OCI-M2 (cell line): ENCODE data around the gene LRMDA.

Experiments
- DNase-seq: peaks from one replicate; lab custom pipeline; 2025; ENCODE audit not compliant: unreplicated experiment; lab: John Stamatoyannopoulos, UW

LRMDA gene

GRCh38 chr10:76268954-76269353, 837.5 kb downstream of the LRMDA start:
- DNase-seq = no peak

GRCh38 chr10:76270464-76270863, 839.0 kb downstream of the LRMDA start:
- no peak for DNase-seq

- no peak for DNase-seq
These were observed 843.5 kb downstream of the LRMDA start for GRCh38 chr10:76274933-76275332.

GRCh38 chr10:76278811-76279460, 847.5 kb downstream of the LRMDA start:
- DNase-seq = no peak

DNA sequence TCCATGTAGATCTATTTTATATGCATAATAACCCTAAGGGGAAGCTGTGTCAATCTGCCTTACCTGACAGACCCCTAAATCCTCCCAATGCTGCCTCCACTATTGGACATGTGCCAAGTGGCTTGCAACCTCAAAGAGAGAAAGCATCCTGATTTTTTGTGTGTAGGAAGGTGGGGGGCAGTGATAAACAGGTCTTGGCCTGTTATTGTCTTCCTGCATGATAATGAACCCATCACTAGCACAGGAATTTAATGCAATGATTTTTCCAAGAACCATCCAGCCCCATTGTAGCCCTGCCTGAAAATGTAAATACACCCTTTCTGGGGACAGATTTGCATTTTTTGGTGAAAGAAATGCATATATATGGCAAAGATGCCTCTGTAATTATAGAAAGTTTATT, 850.2 kb downstream of the LRMDA start:
- DNase-seq = no peak

DNA sequence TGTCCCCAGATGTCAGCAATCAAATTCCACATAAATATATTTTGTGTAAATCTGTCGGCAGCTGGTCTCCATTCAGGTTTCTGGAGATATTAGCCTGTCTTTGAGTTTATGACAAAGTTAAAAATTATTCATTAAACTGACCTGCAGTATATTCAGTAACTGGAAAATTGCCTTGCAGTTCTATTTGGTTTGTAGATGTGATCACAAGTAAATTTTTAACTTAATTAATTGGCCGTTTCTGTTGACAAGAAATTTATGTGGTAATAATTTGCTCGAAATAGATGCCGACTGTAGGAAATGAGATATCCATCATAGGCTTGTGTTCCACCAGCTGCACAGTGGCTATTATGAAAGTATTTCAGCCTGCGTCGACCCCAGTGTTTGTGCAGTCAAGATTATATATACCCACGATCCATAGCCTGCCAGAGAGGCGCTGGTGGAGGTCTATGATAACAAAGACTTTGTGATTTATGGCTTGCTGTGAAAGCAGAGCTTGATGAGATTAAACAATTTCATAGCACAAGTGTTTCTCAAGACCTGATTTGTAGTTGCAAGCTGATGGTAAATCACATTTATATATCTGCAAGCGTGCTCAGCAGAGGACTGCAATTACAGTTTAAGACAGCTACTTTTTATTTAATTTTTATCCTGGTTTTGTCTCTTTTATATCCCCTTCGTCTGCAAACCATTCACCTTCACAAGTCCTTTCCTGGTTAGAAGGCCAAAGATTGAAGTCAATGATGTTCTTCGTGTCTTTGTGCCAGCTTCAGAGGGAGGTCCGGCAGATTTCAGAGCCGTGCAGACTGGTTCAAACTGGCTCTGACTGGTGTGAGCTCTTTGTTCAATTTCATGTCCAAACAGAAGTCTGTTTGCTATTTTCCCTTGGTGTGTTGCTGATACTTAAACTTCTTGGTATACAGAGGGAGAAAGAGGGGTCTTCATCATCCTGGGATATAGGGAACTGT, 850.9 kb downstream of the LRMDA start:
- no peak for DNase-seq

DNA sequence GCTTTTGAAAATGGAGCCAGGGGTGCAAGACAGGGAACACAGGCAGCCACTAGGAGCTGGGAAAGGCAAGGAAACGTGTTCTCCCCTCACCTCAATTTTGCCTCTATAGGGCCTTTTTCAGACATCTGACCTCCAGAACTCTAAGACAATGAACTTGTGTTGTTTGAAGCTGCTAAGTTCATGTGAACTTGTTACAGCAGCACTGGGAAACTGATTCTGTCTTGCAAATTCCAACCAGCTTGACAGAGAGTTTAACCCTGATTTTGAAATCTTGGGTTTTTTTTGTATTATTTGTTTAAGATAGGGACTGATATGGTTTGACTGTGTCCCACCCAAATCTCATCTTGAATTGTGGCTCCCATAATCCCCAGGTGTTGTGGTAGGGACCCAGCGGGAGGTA, 852.9 kb downstream of the LRMDA start:
- DNase-seq = no peak

GRCh38 chr10:76285012-76285411, 853.6 kb downstream of the LRMDA start:
- DNase-seq = no peak

DNA sequence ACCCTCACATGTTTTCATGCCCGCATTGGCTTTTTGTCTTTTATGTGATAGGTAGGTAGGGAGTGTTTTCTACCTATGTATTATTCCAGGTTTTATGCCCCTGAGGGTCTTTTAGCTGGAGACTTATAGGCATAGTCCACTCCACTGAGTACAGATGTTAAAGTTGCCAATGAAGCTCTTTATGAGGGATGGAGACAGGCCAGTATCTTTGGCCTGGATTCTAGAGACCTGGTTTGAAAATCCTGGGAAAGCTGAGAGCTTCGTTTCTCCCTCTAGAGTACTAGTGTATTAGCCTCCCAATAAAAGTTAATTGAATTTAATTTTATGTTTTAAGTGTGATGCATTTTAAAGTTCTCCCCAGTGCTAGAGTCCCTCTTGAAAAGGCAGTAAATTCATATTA, 854.1 kb downstream of the LRMDA start:
- no peak for DNase-seq

DNA sequence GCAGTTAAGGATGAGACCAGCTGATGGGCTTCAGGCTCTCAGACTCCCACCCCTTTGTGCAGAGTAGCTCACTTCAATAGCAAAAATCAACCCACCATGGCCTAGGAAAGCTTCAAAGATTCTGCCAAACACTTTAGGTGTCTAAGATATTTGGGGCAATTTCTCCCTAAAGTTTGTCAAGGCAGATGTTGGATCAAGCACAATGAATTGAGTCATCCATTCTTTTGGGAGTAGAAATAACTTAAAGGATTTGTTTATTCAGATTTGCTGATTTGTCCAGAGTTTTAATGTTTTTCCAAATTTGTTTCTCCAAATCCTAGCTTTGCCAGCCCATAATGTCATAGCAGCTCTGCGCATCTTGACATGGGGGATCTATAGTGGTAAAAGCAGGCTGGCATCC, 855.1 kb downstream of the LRMDA start:
- DNase-seq = no peak

GRCh38 chr10:76287856-76288255, 856.4 kb downstream of the LRMDA start:
- no peak for DNase-seq

DNA sequence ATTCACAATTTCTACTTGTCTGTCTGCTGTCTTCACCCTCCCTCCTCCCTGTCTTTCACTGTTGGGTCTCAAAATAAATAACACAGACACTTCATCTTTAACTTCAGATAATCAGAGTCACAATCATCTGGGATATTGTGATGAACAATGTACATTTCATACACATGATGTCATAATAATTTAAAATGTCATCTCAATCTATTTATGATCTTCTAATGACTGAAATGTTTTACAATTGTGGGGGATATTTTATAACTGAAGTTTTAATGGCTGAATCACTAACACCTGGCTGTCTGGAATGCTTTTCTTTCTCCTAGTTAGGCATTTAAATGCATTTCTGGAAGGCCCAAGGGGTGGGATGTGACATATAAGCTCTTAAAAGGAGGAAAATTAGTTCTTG, 859.8 kb downstream of the LRMDA start:
- no peak for DNase-seq

GRCh38 chr10:76291885-76292284, 860.5 kb downstream of the LRMDA start:
- no peak for DNase-seq

DNA sequence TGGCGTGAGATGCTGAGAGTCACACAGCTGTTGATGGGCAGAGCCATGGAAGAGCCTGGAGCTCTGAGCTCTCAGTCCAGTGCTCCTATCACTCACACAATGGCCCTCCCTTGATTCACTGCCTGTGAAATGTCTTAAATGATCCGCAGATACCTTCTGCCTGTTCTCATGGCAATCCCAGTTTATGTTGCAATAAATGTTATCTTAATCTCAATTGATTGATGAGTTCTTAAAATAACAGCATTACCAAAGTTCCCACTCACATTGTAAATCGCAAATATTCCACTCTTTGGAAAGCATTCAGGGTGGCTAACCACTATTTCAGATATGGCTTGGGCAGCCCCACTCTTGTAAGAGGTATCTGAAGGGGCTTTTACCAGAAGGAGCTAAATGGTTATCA, 865.5 kb downstream of the LRMDA start:
- DNase-seq = no peak

DNA sequence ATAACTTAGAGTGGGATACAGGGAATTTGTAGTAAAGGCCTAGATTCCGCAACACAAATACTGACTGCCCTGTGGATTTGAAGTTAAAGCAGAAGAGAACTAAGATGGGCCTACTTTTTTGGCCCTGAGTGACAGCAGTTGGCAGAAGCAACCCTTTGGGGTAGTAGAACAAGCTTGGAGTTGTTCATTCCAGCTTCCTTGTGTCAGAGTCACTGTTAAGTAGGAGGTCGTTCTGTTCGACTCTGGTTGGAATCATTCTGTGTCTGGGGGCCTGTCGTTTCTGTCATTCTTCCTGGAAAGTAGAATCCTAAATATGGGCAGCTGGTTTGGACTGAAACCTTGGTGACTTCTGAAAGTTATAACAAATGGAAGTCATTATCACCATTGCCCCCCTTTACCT, 865.9 kb downstream of the LRMDA start:
- DNase-seq = no peak

DNA sequence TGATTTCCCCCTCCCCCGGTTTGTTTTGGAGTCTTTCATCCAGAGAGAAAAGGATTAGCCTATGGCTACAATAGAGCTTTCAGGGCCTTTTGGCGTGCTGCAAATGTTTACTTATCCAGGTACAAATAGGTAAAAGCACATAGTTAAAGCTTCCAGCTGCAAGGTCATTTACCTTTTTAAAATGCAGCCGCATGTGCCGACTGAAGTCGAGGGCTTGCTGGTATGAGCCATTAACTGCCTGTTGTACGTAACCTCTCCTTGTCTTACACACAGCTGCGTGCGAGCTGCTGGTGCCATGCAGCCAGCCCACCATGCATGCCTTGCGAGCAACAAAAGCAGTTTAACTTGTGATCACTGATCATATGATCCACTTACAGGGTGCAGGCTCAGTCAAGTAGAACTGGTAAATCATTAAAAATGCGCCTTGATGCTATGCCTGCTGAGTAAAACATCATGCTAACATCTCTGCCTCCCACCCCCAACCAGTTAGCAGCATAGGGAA, 866.4 kb downstream of the LRMDA start:
- no peak for DNase-seq

GRCh38 chr10:76298329-76298728, 866.9 kb downstream of the LRMDA start:
- no peak for DNase-seq

GRCh38 chr10:76299501-76299900, 868.1 kb downstream of the LRMDA start:
- DNase-seq = no peak

GRCh38 chr10:76301211-76301610, 869.8 kb downstream of the LRMDA start:
- DNase-seq = no peak

GRCh38 chr10:76301950-76302349, 870.5 kb downstream of the LRMDA start:
- DNase-seq = no peak

DNA sequence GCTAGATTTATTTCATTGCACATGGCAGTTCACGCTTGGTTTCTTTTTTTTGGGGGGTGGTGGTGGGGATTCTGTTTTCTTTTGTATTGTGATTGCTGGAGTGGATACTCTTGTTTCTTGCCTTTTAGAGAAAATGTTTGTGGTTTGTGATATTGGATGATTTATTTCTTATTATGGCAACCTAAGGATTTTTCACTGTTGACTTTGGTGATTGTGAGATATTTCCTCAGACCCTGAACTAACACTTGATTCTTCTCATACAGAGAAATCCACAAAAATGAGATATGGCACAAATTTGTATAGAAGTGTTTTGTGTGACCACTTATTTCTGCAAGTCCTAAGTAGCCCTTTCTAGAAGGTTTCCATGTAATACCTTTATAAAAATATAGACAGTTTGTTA, 871.1 kb downstream of the LRMDA start:
- no peak for DNase-seq

DNA sequence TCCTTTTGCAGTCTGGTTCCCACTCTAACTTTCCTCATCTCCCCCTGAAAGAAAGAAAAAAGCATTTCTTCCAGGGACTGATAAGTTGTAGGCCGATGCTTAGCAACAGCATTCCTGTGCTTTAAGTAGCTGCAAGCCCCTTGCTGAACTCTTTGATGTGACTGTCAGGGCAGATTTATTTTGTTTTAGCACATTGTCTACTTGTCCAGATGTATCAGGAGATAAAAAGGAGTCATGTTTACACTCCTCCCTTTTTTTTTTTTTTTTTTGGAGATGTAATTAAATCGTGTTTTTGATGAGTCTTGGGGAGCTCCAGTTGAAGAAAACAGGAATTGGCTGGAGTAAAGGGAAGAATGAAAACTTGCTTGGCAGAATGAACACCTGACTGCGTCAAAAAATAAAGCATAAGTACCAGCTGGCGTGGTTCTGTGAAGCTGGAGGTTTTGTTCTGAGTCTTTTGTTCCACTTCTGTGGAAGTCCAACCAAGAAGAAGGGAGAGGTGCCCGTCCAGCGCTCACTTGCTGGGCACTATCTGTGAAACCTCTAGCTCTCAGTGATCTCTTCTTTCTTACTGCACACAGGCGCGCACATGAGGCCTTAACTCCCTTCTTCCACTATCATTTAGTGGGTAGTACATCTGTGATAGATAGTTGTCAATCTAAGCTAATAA, 871.7 kb downstream of the LRMDA start:
- DNase-seq = no peak
